Duodenal mucosa (tissue), 2 donors: Measurements from ENCODE around the gene TSC22D1.

Experiments
- H3K27ac ChIP-seq: one replicate; pipeline ENCODE4 v1.7.0; 2013; ENCODE audit warnings: low read depth, low read length
- H3K27me3 ChIP-seq, 2 donors: one replicate each; pipeline ENCODE4 v1.7.0; 2013; ENCODE audit warnings: low read length in 2 of 2, control low read depth in 1 of 2; ENCODE audit not compliant: insufficient read depth in 2 of 2, control insufficient read depth in 1 of 2
- H3K36me3 ChIP-seq, 2 donors: one replicate each; pipeline ENCODE4 v1.7.0; 2013; ENCODE audit warnings: low read length in 2 of 2, control low read depth in 1 of 2; ENCODE audit not compliant: insufficient read depth in 2 of 2, control insufficient read depth in 1 of 2
- H3K4me1 ChIP-seq, 2 donors: one replicate each; pipeline ENCODE4 v1.7.0; 2013; ENCODE audit warnings: low read length in 2 of 2, control low read depth in 1 of 2; ENCODE audit not compliant: insufficient read depth in 2 of 2, control insufficient read depth in 1 of 2
- H3K4me3 ChIP-seq, 2 donors: one replicate each; pipeline ENCODE4 v1.7.0; 2013; ENCODE audit warnings: low read length in 2 of 2, low read depth in 1 of 2
- H3K9ac ChIP-seq, 2 donors: one replicate each; pipeline ENCODE4 v1.7.0; 2013; ENCODE audit warnings: low read length in 2 of 2, low read depth in 1 of 2
- H3K9me3 ChIP-seq, 2 donors: one replicate each; pipeline ENCODE4 v1.7.0; 2013; ENCODE audit warnings: low read length in 2 of 2, control low read depth in 1 of 2; ENCODE audit not compliant: control insufficient read depth in 1 of 2

Gene TSC22D1

DNA sequence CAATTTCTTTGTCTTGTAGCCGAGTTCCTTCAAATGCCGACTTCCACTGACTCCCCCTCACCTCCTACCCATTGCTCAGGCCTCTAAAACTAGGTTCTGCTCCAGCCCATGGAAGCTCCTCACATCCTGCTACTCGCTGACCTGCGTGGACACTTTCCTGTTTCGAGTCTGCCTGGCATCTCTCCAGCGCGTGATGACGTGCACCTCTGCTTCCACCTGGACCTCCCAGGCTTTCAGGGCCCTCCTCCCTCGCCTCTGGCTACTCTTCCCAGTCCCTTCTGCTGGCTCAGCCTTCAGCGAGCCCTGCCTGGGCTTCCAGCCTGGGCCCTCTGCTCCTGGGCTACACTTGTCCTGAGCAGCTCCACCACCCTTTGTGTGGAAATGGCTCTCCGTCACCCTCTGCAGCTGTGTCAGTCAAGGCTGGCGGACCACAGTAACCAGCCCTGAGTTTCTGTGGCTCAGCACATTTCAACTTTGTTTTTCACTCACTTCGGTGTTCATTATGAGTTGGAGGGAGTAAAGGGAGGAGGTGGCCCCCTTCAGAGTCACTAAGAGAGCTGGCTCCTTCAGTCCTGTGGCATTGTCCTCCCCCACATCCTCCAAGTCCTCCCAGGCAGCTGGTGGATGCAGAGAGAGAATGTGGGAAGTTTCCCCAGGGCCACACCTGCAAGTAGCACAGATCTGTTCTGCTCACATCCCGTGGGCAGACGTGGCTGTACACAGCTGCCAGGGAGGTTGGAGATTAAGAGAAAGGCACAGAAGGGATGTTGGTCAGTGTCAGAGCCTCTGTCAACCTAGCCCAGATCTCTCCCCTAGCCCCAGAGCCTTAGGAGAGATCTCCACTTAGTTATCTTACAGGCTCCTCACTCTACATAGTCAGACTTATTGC is 153.1 kb downstream of the TSC22D1 start:
- Histone ChIP-seq H3K36me3 (no peaks in the 10 kb centered on the region), H3K27ac (no peak overlapping the region), H3K27me3 (no peaks in the 10 kb centered on the region), H3K9me3 (no peaks in the 10 kb centered on the region), H3K4me3 (no peak overlapping the region), H3K4me1 (no peaks in the 10 kb centered on the region), H3K9ac (no peak overlapping the region)

DNA sequence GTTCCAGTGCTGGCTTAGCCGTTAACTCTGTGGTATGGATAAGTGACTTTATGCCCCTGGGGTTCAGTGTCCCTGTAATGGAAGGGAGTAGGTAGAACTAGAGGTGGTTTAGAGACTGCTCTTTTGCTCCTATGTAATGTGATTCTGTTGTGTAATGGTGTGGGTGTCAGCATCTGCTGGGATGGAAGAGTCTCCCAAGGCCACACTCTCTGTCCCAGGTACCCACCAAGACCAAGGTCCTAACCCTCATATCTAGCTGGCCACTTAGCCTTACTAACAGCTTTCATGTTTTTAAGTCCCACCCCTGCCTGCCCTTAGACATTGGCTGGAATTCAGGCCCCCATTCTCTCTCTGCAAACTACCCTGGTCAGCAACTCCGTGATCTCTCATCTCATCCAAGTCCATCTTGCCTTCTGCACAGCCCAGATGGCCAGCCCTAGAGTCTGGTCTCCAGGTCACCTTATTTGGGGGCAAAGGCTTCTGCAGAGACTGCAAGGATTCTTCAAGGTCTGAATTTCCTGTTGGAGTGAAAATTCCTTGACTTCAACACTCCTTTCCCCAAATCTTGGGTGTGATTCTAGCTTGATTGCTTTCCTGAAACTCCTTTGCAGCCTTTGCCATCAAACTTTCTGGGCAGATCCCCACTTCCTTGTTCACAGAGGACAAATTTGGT is 154.1 kb downstream of the TSC22D1 start:
- no peaks in the 10 kb centered on the region for H3K36me3 ChIP-seq

GRCh38 chr13:44420376-44421220 is 155.5 kb downstream of the TSC22D1 start:
- H3K27me3 ChIP-seq = no peaks in the 10 kb centered on the region
- no peak overlapping the region for H3K9ac ChIP-seq
- H3K9me3 ChIP-seq = no peaks in the 10 kb centered on the region
- H3K4me1 ChIP-seq = no peaks in the 10 kb centered on the region
- no peaks in the 10 kb centered on the region for H3K36me3 ChIP-seq
- no peak overlapping the region for H3K4me3 ChIP-seq
- H3K27ac ChIP-seq = no peak overlapping the region

More for the DNA sequence above, 154.1 kb downstream of the TSC22D1 start:
- no peak overlapping the region for H3K4me3 ChIP-seq
- no peaks in the 10 kb centered on the region for H3K4me1 ChIP-seq
- H3K27me3 ChIP-seq = no peaks in the 10 kb centered on the region
- no peak overlapping the region for H3K9ac ChIP-seq
- H3K27ac ChIP-seq = no peak overlapping the region
- no peaks in the 10 kb centered on the region for H3K9me3 ChIP-seq

- no peaks in the 10 kb centered on the region for H3K27me3 ChIP-seq
- no peaks in the 10 kb centered on the region for H3K4me1 ChIP-seq
- H3K4me3 ChIP-seq = no peak overlapping the region
- no peak overlapping the region for H3K9ac ChIP-seq
- H3K36me3 ChIP-seq = no peaks in the 10 kb centered on the region
- no peaks in the 10 kb centered on the region for H3K9me3 ChIP-seq
- no peak overlapping the region for H3K27ac ChIP-seq
Observed at GRCh38 chr13:44417876-44418275, 158.3 kb downstream of the TSC22D1 start.

GRCh38 chr13:44417446-44417845 is 158.7 kb downstream of the TSC22D1 start:
- Histone ChIP-seq H3K9me3 (no peaks in the 10 kb centered on the region), H3K36me3 (no peaks in the 10 kb centered on the region), H3K4me3 (no peak overlapping the region), H3K27me3 (no peaks in the 10 kb centered on the region), H3K9ac (no peak overlapping the region), H3K27ac (no peak overlapping the region), H3K4me1 (no peaks in the 10 kb centered on the region)

- H3K27me3 ChIP-seq = no peaks in the 10 kb centered on the region
Observed at GRCh38 chr13:44416744-44417143, 159.4 kb downstream of the TSC22D1 start.

GRCh38 chr13:44416301-44416700 is 159.8 kb downstream of the TSC22D1 start:
- no peak overlapping the region for H3K9ac ChIP-seq
- no peaks in the 10 kb centered on the region for H3K27me3 ChIP-seq
- H3K27ac ChIP-seq = no peak overlapping the region
- no peak overlapping the region for H3K4me3 ChIP-seq
- H3K36me3 ChIP-seq = no peaks in the 10 kb centered on the region
- H3K4me1 ChIP-seq = peaks cover 0 to 4% of the 10 kb centered on the region in 2 donors
- H3K9me3 ChIP-seq = no peaks in the 10 kb centered on the region

More at GRCh38 chr13:44416744-44417143, 159.4 kb downstream of the TSC22D1 start:
- no peaks in the 10 kb centered on the region for H3K36me3 ChIP-seq
- no peak overlapping the region for H3K4me3 ChIP-seq
- no peak overlapping the region for H3K27ac ChIP-seq
- no peak overlapping the region for H3K9ac ChIP-seq
- no peaks in the 10 kb centered on the region for H3K9me3 ChIP-seq
- peaks cover 0 to 4% of the 10 kb centered on the region in 2 donors for H3K4me1 ChIP-seq

- Histone ChIP-seq H3K4me1 (peaks cover 0 to 4% of the 10 kb centered on the region in 2 donors), H3K9me3 (no peaks in the 10 kb centered on the region), H3K27ac (no peak overlapping the region), H3K9ac (no peak overlapping the region), H3K36me3 (no peaks in the 10 kb centered on the region), H3K4me3 (no peak overlapping the region), H3K27me3 (no peaks in the 10 kb centered on the region)
Observed at GRCh38 chr13:44415815-44416214, 160.3 kb downstream of the TSC22D1 start.

GRCh38 chr13:44414716-44415115 is 161.4 kb downstream of the TSC22D1 start:
- no peak overlapping the region for H3K27ac ChIP-seq
- H3K9ac ChIP-seq = no peak overlapping the region

More at GRCh38 chr13:44414716-44415115, 161.4 kb downstream of the TSC22D1 start:
- H3K36me3 ChIP-seq = no peaks in the 10 kb centered on the region
- H3K27me3 ChIP-seq = no peaks in the 10 kb centered on the region
- H3K9me3 ChIP-seq = no peaks in the 10 kb centered on the region
- H3K4me1 ChIP-seq = peaks cover 0 to 4% of the 10 kb centered on the region in 2 donors
- no peak overlapping the region for H3K4me3 ChIP-seq
